IPS DF 6.9 (cell line): Measurements from ENCODE around the gene MAPK14.

Experiments
- DNase-seq: peaks from one replicate; pipeline ENCODE4 v3.0.0-alpha.2; 2013; ENCODE audit warnings: low read depth, low spot score
- H3K27ac ChIP-seq: one replicate; pipeline ENCODE4 v1.5.1; 2013; ENCODE audit warnings: low read length, control low read depth
- H3K27me3 ChIP-seq: 2 replicates; pipeline ENCODE4 v1.6.1; 2013; ENCODE audit warnings: mild to moderate bottlenecking, low read length; ENCODE audit not compliant: control insufficient read depth, insufficient read depth
- H3K36me3 ChIP-seq: 2 replicates; pipeline ENCODE4 v1.6.1; 2013; ENCODE audit warnings: low read length; ENCODE audit not compliant: control insufficient read depth, insufficient read depth
- H3K4me1 ChIP-seq: 2 replicates; pipeline ENCODE4 v1.6.1; 2013; ENCODE audit warnings: low read length; ENCODE audit not compliant: control insufficient read depth, insufficient read depth
- H3K4me3 ChIP-seq: 2 replicates; pipeline ENCODE4 v1.5.1; 2013; ENCODE audit warnings: mild to moderate bottlenecking, low read length
- H3K9me3 ChIP-seq: 2 replicates; pipeline ENCODE4 v1.6.1; 2013; ENCODE audit warnings: low read length, inconsistent platforms; ENCODE audit not compliant: control insufficient read depth, insufficient read depth
- WGBS: extraction: QIAGEN DNeasy Blood & Tissue Kit; methylation state at CpG from one replicate; pipeline ENCODE4 v1.1.7; 2013; ENCODE audit warnings: mixed read lengths, missing lambda C conversion rate; ENCODE audit not compliant: insufficient read length, insufficient coverage; 5-methylcytosine and 5-hydroxymethylcytosine counted together

Gene MAPK14

GRCh38 chr6:36115412-36115811 is 87.8 kb downstream of the MAPK14 start:
- H3K4me3 ChIP-seq: no peak overlapping the region
- WGBS: no CpG with 5 or more reads among the region's 10 CpGs
- no peaks in the 10 kb centered on the region for H3K4me1 ChIP-seq
- H3K27me3 ChIP-seq: no peaks in the 10 kb centered on the region
- H3K36me3 ChIP-seq: no peaks in the 10 kb centered on the region; the same call in 1 of the 2 replicates
- no peak overlapping the region for H3K27ac ChIP-seq
- H3K9me3 ChIP-seq: no peaks in the 10 kb centered on the region
- DNase-seq: no peak

- no peak overlapping the region for H3K27ac ChIP-seq
- H3K9me3 ChIP-seq: no peaks in the 10 kb centered on the region
- no peak overlapping the region for H3K4me3 ChIP-seq
- no CpG with 5 or more reads among the region's 3 CpGs for WGBS
- no peaks in the 10 kb centered on the region for H3K36me3 ChIP-seq
- DNase-seq: no peak
- H3K4me1 ChIP-seq: peaks cover 4% of the 10 kb centered on the region
- H3K27me3 ChIP-seq: no peaks in the 10 kb centered on the region
Measured at GRCh38 chr6:36116066-36116864, 88.7 kb downstream of the MAPK14 start.

DNA sequence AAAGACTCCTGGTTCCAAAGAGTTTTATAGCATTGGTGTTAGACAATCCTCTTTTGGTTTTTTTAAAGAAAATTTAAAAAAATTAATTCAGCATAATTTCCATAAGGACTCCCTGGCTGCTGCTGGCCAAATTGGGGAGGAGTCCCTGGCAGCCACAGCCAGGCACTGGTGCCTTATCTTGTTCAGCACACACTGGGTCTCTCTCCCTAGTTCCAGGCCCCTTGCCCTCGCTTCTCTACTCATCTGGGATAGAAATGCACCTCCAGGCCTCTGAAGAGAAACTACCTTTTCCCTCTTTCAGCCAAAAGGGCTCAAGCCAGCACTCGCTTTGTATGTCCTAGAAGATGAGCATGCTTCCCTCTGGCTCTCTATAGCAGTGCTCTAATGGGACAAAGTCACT is 89.3 kb downstream of the MAPK14 start:
- no CpG with 5 or more reads among the region's 2 CpGs for WGBS
- Histone ChIP-seq H3K4me3 (no peak overlapping the region), H3K36me3 (no peaks in the 10 kb centered on the region), H3K27ac (no peak overlapping the region), H3K27me3 (no peaks in the 10 kb centered on the region), H3K4me1 (peaks cover 5% of the 10 kb centered on the region), H3K9me3 (no peaks in the 10 kb centered on the region)
- DNase-seq: no peak

- Histone ChIP-seq H3K4me3 (no peak overlapping the region), H3K9me3 (no peaks in the 10 kb centered on the region), H3K27ac (no peak overlapping the region), H3K27me3 (no peaks in the 10 kb centered on the region), H3K36me3 (no peaks in the 10 kb centered on the region), H3K4me1 (peaks cover 5% of the 10 kb centered on the region)
- no CpG with 5 or more reads among the region's 8 CpGs for WGBS
- no peak for DNase-seq
Measured at GRCh38 chr6:36117658-36118549, 90.3 kb downstream of the MAPK14 start.

GRCh38 chr6:36118550-36119107 is 91.0 kb downstream of the MAPK14 start:
- no CpG with 5 or more reads among the region's 4 CpGs for WGBS
- Histone ChIP-seq H3K27ac (no peak overlapping the region), H3K27me3 (no peaks in the 10 kb centered on the region), H3K36me3 (no peaks in the 10 kb centered on the region), H3K9me3 (no peaks in the 10 kb centered on the region), H3K4me3 (no peak overlapping the region), H3K4me1 (peaks cover 7% of the 10 kb centered on the region)
- no peak for DNase-seq

DNA sequence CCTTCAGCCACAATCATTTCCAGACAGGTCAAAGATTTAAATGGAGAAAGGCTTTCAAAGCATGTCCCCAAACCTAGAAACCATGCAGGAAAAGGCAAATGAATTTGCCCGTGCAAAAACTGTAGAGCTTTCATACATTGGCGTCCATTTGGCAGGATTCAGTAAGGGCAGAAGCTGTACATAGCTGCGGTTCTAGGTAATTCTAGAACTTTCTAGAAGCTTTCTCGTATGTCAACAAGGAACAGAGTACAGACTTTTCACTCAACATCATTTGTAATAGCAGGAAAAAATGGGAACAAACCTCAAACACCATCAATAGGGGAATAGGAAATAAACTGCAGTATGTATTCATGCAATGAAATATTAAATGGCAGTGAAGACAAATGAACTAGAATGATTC is 91.6 kb downstream of the MAPK14 start:
- no peak for DNase-seq
- Histone ChIP-seq H3K27ac (no peak overlapping the region), H3K4me1 (peaks cover 8% of the 10 kb centered on the region), H3K27me3 (no peaks in the 10 kb centered on the region), H3K9me3 (no peaks in the 10 kb centered on the region), H3K36me3 (no peaks in the 10 kb centered on the region), H3K4me3 (no peak overlapping the region)
- WGBS: no CpG with 5 or more reads among the region's 4 CpGs

DNA sequence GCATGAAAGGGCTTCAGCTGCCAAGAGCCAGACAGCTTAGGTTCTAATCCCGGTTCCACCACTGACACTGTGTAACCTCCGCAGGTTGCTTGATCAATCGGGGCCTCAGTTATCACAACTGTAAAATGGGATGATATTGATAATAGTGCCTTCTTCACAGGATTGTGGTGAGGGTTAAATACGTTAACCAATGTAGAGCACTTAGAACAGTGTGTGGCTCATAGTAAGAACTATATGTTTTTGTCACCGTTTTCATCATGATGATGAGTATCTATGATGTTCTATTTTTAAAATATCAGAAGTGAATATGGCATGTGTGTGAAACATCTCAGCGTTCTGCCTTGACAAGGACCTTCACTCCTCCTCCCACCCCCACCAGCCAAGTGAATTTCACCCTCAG is 92.4 kb downstream of the MAPK14 start:
- Histone ChIP-seq H3K9me3 (no peaks in the 10 kb centered on the region), H3K27me3 (no peaks in the 10 kb centered on the region), H3K27ac (no peak overlapping the region), H3K4me1 (peaks cover 8% of the 10 kb centered on the region), H3K4me3 (no peak overlapping the region), H3K36me3 (no peaks in the 10 kb centered on the region)
- no CpG with 5 or more reads among the region's 6 CpGs for WGBS
- DNase-seq: no peak

- H3K27me3 ChIP-seq: no peaks in the 10 kb centered on the region
- no CpG with 5 or more reads among the region's 10 CpGs for whole genome bisulfite sequencing
- peaks cover 8% of the 10 kb centered on the region for H3K4me1 ChIP-seq
- DNase-seq: no peak
- H3K9me3 ChIP-seq: no peaks in the 10 kb centered on the region
- no peak overlapping the region for H3K4me3 ChIP-seq
- H3K27ac ChIP-seq: no peak overlapping the region
- H3K36me3 ChIP-seq: no peaks in the 10 kb centered on the region
Measured at GRCh38 chr6:36120539-36120938, 92.9 kb downstream of the MAPK14 start.

DNA sequence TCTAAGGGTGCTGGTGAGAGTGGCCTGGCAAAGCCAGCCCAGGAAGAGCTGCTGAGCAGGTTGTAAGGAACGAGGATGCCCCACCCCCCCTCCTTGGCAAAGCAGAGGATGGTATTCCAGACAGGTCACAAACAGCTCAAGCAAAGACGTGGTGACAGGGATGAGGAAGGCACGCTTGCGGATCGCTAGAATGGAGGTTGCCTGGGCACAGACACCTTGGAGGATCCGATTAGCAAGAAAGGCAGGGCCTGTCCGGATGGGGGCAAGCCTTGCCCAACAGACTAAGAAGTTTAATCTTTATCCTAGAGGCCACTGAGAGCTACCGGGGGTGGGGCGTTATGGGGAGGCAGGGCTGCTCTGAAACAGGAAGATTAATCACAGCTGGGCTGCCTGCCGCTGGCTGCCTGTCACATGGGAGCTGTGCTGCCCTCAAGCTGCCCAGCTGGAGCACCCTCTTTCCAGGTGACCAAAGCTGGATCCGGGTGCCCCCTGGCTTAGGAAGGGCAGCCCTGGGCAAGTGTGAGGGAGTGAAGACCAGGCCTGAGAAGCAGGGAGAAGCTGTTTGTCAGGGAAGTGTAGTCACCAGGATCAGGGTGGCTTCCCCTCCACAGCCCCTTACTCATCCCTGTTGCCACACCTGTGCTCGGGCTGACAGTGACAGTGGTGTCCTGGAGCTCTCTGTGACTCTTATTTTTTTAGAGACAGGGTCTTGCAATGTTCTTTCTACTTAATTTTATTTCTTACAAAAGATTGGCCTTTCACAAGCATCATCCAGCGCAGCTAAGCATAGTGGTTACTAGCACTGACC is 93.6 kb downstream of the MAPK14 start:
- Histone ChIP-seq H3K27me3 (no peaks in the 10 kb centered on the region), H3K27ac (no peak overlapping the region), H3K4me1 (peaks cover 8% of the 10 kb centered on the region), H3K9me3 (no peaks in the 10 kb centered on the region), H3K36me3 (no peaks in the 10 kb centered on the region), H3K4me3 (no peak overlapping the region)
- no CpG with 5 or more reads among the region's 13 CpGs for WGBS
- DNase-seq: no peak
